GM12875 (cell line): Measurements from ENCODE around the gene TNIK.

Experiments
- H3K4me3 ChIP-seq: one replicate; pipeline ENCODE4 v1.5.1; 2011; ENCODE audit warnings: low read depth, low read length, control low read depth
- TF ChIP-seq, protein P1 (sequence below): IDR thresholded peaks from 2 replicates; pipeline ENCODE4 v1.5.1; 2011; ENCODE audit warnings: low read depth, mild to moderate bottlenecking, control low read depth, inconsistent platforms, low read length, moderate library complexity, borderline replicate concordance; ENCODE audit not compliant: insufficient read depth

TNIK gene

DNA sequence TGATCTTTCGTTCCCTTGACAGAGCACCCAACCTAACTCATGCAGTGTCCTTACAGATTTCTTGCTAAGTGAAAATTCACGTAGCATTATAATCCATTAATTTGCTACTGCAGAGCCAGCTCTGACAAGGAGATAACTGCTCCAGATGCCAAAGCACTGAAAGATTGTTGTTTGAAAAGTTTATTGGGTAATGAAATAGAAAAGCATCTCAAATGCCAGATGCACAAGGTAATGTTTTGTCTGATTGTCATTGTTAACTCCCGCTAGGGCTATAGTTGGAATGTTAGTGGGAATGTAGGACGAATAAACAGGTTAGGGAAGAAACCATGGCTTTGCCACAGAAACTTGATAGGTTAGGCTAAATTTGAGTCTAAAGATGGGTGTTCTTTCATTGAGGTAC, 413.4 kb downstream of the TNIK start:
- no peak overlapping the region for H3K4me3 ChIP-seq
- TF ChIP-seq, protein P1, sequence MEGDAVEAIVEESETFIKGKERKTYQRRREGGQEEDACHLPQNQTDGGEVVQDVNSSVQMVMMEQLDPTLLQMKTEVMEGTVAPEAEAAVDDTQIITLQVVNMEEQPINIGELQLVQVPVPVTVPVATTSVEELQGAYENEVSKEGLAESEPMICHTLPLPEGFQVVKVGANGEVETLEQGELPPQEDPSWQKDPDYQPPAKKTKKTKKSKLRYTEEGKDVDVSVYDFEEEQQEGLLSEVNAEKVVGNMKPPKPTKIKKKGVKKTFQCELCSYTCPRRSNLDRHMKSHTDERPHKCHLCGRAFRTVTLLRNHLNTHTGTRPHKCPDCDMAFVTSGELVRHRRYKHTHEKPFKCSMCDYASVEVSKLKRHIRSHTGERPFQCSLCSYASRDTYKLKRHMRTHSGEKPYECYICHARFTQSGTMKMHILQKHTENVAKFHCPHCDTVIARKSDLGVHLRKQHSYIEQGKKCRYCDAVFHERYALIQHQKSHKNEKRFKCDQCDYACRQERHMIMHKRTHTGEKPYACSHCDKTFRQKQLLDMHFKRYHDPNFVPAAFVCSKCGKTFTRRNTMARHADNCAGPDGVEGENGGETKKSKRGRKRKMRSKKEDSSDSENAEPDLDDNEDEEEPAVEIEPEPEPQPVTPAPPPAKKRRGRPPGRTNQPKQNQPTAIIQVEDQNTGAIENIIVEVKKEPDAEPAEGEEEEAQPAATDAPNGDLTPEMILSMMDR = no peak

DNA sequence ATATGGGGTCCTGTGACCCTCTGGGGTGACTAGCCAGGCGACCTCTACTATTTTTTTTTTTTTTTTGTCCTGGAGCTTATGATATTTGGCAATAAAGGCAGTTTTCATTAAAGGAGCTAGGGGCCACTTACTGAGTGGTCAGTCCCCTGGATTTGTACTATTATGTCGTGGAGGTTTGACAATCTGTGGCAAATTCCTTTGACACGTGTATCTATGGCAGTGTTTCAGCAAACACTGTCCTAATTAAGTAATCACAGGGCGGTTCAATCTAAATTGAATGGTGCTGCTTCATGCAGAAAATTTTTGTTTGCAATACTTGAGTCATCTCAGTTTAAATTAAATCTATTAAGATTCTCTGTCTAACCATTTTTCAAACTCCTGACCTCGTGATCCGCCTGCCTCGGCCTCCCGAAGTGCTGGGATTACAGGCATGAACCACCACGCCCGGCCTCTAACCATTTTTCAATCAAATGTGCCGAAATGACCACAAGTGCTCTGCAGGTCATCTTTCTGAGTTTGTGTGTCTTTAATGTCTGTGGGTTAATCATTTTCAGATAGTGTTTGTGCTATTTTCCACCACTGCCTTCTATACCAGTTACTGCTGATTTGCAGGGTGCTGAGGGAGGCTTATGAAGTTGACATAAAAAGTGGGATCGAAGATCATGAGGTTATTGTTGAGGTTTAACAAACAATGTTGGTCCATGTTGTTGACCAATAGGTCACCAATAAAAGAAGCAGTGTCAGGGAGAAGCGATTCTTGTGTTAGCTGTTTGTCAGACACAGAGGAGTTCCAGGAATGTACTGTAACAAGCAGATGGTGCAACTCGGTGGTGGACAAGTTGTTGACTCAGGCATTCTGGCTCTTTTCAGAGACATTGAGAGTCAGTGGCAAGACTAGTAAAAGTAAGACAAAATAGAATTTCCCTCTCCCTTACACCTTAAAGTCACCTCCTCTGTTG, 415.1 kb downstream of the TNIK start:
- H3K4me3 ChIP-seq = no peak overlapping the region

DNA sequence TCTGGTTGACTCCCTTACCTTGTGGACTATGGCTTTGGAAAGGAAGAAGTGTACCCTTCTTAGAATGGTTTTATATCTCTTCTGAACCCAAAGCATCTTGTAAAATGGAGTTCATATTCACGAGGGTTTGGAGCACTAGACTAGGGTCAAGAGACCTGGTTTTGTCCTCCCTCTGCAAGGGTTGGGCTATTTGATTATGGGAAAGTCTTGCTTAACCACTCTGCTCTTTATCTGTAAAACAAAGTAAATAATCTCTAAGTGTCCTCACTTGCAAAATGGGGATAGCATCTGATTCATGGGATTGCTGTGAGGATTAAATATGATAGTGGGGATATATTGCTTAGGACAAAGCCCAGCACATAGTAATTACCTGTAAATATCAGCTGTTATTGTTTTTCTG, 415.8 kb downstream of the TNIK start:
- TF ChIP-seq, protein P1 = no peak
- H3K4me3 ChIP-seq = no peak overlapping the region

More for the DNA sequence above, 415.1 kb downstream of the TNIK start:
- TF ChIP-seq, protein P1 = no peak

DNA sequence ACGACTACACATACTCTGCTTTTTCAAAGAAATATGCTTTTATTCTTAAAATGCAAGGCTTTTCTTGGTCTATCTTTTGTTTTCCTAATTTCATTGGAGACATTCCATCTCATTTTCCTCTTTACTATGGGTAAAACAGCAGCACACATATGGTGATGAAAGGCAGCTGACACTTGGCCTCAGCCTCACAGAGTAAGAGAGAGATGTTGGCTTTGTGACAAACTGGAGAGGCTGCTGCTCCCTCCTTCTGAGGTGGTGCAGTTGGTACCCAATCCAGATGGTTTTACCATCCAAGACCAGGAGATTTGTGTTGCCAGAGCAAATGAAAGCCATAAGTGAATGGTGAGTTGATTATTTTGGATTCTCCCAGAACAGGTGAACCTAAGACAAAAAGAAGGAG, 420.5 kb downstream of the TNIK start:
- TF ChIP-seq, protein P1 = no peak
- no peak overlapping the region for H3K4me3 ChIP-seq

DNA sequence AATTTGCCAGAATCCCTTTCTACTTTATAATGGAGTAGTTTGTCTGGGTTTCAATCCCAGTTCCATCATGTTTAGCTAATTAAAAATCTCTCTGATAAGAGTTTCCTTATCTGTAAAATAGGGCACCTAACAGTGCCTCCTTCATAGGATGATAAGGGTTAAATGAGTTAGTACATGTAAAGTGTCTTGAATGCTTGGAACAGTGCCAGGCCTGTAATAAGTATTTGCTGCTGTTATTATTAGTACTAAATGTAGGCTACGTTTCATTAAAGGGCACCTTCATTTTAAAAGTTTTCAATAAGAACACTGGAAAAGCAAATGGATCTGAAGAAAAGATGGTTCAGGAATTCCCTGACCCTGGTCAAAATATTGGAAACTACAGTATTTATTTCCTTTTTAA, 421.9 kb downstream of the TNIK start:
- no peak overlapping the region for H3K4me3 ChIP-seq
- TF ChIP-seq, protein P1 = no peak

DNA sequence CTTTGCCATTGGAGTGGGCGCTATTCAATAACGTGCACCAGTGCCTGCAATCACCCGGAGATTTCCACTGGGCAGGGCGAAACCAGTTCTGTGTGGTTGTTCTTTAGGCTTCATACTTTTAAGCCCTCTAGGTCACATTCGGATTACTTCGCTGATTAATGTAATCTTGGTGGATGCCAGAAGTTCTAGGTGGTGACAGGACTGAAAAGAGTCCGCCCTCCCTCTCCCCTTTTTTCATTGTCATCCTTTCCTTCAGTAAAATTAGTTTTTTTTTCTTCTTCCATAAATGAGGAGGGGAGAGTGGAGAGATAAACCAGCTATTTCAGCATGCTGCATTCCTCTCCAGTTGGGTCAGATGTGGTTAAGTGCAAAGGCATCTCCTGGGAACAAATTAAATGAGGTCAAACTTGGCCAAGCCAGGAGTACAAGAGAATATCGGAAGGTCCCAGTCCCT, 431.4 kb downstream of the TNIK start:
- H3K4me3 ChIP-seq = no peak overlapping the region
- TF ChIP-seq, protein P1 = no peak
